GM21526 (cell line): ENCODE measurements around the gene NEGR1.

Experiments used
- ATAC-seq: cut with Tn5 transposase; IDR thresholded peaks from one replicate; pipeline ENCODE4 v1.9.1; 2021; ENCODE audit warnings: moderate library complexity; ENCODE audit not compliant: unreplicated experiment, low FRiP score

Gene NEGR1

GRCh38 chr1:71881611-71882010 lies 400.7 kb downstream of the NEGR1 start:
- no peak for ATAC-seq

DNA sequence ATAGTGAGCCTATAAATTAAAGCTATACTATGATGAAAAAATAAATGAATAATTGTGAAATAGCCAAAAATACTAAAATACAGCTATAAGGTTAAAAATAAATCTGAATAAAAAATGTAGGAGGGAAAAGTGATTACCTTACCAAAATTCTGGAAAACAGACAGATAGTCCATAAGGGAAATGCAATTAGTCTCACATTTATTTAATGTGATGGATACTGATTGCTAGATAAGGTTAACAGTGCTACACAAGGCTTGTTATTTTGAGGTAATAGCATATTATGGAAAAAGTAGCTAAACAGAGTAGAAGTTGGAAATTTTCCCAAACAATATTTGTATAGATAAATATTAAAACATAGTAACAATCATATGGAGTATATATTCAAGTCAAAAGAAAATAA lies 413.0 kb downstream of the NEGR1 start:
- no peak for ATAC-seq

DNA sequence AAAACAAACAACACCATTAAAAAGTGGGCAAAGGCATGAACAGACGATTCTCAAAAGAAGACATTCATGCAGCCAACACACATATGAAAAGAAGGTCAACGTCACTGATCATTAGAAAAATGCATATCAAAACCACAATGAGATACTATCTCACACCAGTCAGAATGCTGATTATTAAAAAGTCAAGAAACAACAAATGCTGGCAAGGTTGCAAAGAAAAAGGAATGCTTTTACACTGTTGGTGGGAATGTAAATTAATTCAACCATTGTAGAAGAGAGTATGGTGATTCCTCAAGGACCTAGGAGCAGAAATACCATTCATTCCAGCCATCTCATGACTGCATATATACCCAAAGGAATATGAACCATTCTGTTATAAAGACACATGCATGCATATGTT lies 419.6 kb downstream of the NEGR1 start:
- ATAC-seq, result no peak

GRCh38 chr1:71861022-71861421 lies 421.3 kb downstream of the NEGR1 start:
- ATAC-seq, result no peak

DNA sequence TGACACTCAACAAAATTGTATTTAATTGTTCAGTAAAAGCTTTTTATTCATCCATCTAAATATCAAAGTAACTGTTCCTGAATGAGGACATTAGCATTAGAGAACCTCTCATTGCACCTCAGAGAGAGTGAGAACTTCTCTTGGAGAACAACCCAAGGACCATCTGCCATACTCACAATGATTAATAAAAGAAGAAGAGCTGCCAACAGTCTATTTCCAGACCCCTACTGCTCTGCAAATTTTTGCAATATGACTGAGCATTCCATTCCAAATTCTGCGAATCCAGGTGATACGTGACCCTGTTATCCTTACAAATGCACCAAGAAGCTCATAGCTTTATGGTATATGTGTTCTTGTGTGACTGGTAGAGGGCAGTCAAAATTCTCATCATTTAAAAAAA lies 422.5 kb downstream of the NEGR1 start:
- ATAC-seq, result no peak

- no peak for ATAC-seq
These were observed 424.5 kb downstream of the NEGR1 start for GRCh38 chr1:71857862-71858261.

GRCh38 chr1:71853360-71853759 lies 429.0 kb downstream of the NEGR1 start:
- no peak for ATAC-seq

DNA sequence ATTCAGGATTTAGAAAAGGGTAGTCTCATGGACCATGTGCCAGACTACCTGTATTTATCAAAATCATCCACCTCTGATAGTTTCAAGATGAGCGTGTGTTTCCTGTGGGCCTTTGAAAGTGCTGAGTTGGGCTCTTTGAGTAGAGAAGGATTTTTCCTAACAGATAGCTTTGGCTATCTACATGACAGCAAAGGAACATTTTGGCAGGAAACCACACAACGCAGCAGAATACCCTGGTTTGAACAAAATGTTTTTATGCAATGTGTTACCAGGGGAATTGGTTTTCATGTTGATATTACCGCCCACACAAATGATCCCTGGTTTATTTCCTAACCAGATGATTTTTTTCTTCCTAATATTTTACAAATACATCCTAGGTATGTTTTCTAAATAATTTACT lies 431.4 kb downstream of the NEGR1 start:
- ATAC-seq, result no peak

GRCh38 chr1:71850515-71850914 lies 431.8 kb downstream of the NEGR1 start:
- ATAC-seq, result no peak

DNA sequence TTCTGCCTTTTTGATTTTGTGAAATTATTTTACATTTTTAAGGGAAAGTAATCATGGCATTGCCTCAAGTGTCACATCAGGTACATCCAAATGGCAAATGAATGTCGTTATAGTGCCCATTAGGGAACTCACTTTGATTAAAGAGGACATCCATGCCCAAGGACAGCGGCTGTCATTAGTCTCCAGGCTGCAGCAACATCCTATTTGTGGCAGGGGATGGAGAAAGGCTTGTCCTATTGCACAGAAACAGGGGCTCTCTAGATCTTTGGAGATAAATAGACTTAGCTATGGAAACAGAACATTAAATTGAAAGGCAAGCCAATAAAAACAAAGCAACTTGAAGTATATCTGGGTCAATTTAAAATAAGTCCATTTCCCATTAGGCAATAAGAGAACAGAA lies 439.3 kb downstream of the NEGR1 start:
- no peak for ATAC-seq

GRCh38 chr1:71839876-71840275 lies 442.5 kb downstream of the NEGR1 start:
- no peak for ATAC-seq

DNA sequence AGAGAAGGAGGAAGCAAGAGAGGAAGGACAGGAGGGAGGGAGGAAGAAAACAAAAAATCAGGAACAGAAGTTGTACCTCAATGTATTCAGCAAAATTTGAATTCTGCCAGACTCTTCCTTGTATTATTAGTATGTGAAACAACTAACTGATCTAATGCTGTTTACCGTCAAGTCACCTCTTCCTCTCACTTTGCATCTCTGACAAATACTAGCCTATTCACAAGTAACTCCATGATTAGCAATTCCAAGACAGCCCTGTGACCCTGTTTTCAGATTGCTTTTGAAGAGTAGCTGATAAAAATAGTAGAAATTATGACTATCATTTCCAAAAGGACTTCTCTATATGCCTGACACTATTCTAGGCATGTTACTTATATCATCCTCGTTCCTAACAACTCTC lies 445.4 kb downstream of the NEGR1 start:
- no peak for ATAC-seq

DNA sequence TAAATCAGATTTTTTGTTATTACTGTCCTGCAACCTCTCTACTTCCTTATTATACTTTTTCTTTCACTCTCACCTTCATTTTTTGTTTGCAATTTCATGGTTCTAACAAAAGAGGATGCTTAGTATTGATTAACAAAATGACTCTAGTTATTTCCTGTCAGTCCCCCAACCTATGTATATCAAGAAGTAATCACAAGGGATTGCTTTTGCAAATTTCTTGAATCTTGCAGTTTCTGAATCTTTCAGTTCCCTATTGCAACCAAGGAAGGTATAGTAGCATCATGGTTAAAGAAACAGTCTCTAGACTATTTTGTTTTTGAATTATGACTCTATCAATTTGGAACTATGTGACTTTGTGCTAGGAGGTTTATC lies 446.9 kb downstream of the NEGR1 start:
- no peak for ATAC-seq

DNA sequence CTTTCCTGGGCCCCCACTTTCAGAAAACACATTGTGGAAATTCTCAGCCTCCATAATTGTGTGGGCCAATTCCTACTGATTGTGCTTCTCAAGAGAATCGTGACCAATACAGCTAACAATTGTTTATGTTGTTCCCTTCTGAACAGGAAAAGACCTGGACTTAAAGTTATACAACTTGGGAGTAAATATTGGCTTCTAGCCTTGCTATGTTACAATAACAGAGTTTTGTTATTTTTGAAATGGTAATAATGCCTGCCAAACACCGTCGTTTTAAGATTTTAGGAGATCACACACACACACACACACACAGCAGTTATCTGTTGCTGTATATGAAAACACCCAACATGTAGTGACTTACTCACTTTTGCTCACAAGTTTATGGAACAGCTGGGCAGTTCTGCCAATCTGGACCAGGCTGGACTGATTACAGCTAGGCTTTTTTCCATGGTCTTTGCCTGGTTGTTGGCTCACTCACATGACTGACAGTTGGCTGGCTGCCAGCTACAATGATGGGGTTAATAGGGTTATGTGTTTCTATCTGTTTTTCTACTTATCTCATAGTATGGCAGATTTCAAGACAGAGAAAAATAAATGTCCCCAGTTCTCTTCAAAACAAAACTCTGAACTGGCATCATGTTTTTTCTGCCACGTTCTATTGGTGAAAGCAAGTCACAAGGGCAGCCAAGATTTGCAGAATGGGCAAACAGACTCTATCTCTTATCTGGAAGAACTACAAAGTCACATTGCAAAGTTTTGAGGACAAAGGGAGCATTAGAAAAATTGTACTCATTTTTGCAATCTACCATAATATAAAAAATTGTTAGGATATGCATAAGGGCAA lies 447.5 kb downstream of the NEGR1 start:
- ATAC-seq, result no peak

DNA sequence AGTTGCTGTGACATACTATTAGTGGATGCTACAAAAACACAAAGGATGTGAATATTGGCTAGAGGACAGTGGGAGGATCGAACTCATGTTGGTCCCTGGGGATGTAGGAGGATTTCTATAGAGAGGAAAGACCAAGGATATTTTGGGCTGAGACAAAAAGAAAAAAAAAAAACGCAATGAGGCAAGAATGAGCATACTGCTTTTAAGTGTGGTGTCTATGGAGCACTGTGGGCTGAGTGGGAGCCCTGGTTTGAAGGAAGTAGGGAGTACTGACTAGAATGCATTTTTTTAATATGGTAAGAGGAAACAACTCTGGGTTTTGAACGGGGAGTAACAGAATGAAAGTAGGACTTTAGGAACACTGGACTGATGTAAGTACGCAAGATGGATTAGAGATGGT lies 450.7 kb downstream of the NEGR1 start:
- ATAC-seq, result no peak

- no peak for ATAC-seq
These were observed 453.0 kb downstream of the NEGR1 start for GRCh38 chr1:71829346-71829745.

GRCh38 chr1:71828431-71829012 lies 453.8 kb downstream of the NEGR1 start:
- no peak for ATAC-seq

DNA sequence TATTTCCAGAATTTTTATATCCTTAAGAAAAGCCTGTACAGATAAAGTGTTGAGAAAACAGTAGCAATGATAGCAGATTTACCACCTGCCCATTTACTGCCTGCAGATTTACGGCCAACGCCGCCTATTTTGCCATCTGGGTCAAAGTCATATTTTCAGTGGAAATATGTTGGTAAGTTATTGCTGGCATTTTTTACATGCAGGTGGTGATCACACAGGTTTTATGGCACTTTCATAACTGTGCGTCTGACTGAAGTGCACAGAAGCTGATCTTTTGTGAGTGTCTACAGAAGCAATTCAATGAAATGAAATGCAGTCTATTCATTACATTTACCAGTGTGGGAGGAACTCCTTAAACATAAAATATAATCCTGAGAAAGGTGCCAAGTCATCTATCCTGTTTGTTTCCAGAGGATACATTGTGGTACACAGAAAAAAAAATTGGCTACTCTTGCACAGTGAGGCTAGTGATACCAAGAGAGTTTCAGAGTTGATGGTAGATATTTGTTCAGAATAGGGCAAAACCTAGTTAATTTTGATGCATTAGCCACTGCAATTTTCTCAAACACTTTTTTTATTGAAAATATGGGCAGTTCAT lies 458.5 kb downstream of the NEGR1 start:
- ATAC-seq, result no peak

DNA sequence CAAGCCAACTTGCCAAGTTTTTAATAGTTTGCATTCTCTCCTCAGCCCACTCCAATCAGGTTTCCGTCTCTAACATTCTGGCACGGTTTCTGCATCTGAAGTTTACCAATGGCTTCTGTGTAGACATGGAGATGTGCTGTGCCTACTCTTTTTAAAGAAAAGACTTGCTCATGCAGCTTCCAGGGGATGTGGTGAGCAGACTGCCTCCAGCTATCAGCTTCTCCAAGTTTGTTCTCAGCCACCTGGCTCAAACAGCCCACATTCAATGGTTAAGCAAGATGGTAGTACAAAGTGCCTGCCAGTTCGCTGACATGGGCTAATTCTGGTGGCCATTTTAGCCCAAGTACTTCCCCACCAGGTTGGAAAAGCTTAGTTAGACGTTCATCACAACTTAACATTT lies 465.3 kb downstream of the NEGR1 start:
- no peak for ATAC-seq

DNA sequence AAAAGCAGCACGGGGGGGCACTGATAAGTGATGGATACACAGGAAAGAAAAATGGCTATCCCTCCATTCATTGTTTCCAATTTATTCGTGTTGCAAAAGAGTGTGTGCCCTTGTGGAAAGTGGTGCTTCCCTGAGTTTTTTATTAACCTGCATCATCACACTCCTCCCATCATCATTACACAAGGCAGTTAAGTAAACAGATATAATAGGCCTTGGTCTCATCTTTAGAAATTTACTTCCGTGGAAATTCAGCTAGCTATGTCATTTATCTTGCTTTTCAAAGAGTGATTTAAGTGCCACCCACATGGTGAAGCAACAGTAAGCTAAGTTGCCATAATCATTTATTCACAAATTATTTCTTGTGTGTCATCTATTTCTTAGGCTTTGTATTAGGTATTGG lies 473.3 kb downstream of the NEGR1 start:
- no peak for ATAC-seq

- ATAC-seq, result no peak
These were observed 478.2 kb downstream of the NEGR1 start for GRCh38 chr1:71804140-71804539.

DNA sequence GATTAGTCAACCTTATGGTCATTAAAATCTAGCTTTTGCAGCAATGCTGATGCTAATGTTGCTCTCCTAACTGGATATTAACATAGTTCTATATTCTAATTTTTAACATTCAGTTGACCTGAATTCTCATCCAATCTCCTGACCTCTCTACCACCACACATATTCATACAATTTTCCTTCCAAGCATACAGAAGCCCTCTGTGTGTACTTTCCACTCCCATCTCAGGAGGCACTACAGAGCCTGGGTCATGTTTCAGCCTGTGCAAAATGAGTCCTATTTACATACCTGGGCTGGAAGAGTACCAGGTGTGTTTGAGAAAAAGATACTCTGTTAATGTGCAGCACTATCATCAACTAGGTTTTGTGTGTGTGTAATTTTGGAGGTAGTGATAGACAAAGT lies 486.3 kb downstream of the NEGR1 start:
- ATAC-seq, result no peak
